A549 treated with dexamethasone at 1 μM for 4 hours (cell line): ENCODE data around the gene GTF3C2. TPM values are rescaled to one million over a fixed set of nuclear protein-coding genes. Genes with fewer than 3 reads are reported as not detected.

Experiments
- total RNA-seq: library from RNA; stranded (reverse); fragments of 200-300 nt; extraction: Qiagen RNA extraction; gene quantifications from 5 replicates; pipeline ENCODE4 v1.2.3, GENCODE V29; 2022

GTF3C2 gene, protein sequence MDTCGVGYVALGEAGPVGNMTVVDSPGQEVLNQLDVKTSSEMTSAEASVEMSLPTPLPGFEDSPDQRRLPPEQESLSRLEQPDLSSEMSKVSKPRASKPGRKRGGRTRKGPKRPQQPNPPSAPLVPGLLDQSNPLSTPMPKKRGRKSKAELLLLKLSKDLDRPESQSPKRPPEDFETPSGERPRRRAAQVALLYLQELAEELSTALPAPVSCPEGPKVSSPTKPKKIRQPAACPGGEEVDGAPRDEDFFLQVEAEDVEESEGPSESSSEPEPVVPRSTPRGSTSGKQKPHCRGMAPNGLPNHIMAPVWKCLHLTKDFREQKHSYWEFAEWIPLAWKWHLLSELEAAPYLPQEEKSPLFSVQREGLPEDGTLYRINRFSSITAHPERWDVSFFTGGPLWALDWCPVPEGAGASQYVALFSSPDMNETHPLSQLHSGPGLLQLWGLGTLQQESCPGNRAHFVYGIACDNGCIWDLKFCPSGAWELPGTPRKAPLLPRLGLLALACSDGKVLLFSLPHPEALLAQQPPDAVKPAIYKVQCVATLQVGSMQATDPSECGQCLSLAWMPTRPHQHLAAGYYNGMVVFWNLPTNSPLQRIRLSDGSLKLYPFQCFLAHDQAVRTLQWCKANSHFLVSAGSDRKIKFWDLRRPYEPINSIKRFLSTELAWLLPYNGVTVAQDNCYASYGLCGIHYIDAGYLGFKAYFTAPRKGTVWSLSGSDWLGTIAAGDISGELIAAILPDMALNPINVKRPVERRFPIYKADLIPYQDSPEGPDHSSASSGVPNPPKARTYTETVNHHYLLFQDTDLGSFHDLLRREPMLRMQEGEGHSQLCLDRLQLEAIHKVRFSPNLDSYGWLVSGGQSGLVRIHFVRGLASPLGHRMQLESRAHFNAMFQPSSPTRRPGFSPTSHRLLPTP
- total RNA-seq = 57.2 to 68.7 TPM (median 63.7 TPM) in 5 replicates

DNA sequence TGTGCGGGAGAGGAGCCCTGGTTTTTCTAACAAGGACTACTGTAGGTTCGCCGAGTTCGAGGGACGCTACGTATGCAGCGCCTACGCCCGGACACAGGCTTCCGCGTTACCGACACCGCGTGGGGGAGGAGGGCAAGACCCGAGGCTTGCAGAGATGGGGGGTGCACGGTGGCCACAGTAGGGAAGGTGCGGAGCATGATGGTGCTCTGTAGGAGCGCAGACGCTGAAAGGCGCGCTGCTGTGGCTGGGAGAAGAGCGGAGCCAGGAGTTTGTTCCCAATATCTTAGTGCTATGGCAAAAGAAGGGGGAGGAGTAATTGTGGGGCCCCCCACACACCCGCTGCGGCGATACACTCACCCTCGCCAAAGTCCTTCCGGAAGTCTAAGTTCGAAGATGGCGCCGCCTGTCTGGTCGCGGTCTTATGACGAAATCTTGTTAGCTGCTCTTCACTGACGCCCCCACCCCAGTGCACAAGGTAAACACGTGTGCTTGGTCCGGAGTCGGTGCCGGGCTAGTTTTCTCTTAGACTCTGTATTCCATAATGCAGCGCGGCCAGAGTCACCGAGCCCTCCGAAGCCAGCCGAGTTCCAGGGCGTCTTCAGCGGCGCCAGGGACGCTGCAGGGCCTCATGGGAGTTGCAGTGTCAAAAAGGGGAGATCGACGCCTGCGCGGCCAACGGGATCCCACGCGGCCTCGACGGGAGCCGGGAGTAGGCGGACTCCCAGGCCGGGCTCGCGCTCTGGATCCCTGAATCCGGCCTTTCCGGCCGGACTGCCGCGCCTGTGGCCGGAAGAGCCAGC, at the start of gene GTF3C2:
Gene GTF3C2, minus strand, starts transcription at position 383 of the 800 bp plus-strand sequence. CDS start 13,210 bp downstream, outside the sequence.

DNA sequence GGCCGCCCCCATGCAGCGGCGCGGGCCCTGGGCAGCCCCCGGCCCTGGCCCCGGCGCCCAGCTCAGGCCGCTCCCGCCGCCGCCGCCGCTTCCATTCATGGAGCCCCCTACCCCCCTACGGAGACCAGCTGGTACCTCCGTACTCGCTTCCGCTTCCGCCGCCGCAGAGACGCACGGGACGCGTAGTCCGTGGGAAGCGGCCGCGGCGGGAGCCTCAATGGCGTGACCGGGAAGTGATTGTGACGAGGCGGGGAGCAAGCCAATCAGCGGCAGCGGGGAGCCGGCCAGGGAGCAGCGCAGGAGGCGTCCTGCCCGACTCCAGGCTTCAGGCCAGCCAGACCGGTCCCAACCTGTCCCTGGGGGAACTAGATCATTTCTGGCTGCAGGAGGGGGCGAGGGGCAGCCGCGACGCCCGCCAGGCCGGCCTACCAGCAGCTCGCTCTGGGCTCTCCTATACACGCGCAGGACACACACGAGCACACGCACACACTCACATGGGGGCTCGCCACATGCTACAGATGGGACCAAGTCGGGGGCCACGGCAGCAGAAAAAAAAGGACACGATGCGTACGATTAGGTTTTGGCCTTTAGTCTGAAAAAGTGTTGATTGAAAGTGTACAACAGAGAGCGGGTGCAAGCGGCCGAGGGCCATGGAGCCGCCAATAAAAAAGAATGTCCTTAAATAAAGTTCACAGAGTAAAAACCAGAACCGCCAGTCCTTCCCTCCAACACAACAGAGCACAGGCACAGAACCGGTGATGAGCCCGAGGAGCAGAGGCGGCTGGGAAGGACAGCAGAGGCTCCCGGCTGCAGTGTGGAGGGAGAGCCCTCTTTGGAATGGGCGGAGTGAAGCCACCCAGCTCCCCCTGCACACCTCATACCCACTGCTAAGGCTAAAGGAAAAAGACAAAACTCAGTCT, 24.3 kb upstream of the GTF3C2 start, which contains the start of gene ZNF513:
Gene ZNF513, minus strand, starts transcription at position 109 of the 920 bp plus-strand sequence. CDS start 208 bp downstream, outside the sequence.

DNA sequence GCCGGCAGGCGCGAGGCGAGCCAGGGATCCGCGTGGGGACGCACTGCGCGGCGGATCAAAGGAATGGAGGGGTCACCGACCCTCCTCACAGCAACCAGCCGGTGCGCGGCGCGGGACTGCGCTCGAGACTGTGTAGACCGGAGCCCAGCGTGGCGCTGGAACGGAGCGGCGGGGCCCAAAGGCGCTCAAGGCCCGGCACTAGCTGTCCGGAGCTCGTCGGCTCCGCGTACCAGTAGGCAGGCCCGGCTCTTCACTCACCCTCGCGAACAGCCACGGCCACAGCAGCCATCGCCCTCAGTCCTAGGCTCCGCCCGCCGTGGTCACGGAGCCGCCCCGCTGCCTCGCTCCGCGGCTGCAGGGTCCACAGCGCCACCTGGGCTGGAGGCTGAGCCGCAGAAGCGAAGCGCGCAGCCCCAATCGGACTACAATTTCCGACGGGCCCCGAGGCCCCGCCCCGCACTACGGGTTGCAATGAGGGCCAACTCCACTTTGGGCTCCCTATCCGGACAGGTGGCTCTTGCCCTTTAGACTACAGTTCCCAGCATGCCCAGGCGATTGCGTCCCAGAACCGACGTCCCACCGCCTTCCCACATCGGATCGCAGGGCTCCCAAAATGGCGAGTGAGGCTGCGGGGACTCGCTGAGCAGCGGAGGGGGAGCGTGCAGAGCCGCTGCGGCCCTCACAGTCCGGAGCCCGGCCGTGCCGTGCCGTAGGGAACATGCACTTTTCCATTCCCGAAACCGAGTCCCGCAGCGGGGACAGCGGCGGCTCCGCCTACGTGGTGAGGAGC, 13.7 kb upstream of the GTF3C2 start, which contains the start of the genes EIF2B4 and SNX17:
Gene EIF2B4, minus strand, starts transcription at position 313 of the 790 bp plus-strand sequence. Its CDS starts 24 bp downstream, at position 289.
Gene SNX17, plus strand, starts transcription at position 591 of the 790 bp plus-strand sequence. Its CDS starts 128 bp downstream, at position 719.

DNA sequence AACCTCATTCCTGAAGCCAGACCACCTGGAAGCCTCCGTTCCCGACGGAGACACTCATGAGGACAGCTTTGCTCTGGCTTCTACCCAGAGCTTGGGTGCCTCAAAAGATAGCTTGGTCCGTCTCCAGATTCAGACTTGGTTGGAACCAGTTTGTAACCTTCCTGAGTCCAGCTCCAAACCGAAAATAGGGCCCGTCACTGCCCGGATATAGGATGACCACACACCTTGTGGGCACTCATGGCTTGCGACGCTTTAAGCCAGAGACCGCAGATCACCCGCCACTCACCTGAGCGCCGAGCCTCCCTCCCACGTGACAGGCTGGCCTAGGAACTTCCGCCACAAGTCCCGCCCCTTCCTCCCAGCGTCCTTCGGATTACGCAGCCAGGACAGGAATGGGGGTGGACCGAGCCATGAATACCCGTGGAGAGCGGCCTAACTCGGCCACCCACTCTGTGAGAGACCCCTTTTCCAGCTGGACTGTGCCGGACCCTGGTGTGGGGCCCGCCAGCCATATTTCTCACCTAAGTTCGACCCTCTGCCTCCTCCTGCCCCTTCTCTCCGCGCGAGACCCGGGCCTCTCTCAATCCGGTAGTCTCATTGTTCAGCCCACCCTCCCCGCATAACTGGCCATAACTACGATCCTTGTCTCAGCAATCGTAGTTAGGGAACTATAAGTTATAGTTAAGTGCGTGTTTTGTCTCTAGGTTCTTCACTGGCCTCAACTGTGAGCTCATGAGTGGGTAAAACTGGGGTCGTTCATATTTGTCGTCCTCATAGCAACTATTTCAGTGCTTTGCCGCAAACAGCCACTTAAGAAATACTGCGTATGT, 33.6 kb downstream of the GTF3C2 start, which contains the start of gene MPV17:
Gene MPV17, minus strand, starts transcription at position 332 of the 830 bp plus-strand sequence. CDS start 580 bp downstream, outside the sequence.

DNA sequence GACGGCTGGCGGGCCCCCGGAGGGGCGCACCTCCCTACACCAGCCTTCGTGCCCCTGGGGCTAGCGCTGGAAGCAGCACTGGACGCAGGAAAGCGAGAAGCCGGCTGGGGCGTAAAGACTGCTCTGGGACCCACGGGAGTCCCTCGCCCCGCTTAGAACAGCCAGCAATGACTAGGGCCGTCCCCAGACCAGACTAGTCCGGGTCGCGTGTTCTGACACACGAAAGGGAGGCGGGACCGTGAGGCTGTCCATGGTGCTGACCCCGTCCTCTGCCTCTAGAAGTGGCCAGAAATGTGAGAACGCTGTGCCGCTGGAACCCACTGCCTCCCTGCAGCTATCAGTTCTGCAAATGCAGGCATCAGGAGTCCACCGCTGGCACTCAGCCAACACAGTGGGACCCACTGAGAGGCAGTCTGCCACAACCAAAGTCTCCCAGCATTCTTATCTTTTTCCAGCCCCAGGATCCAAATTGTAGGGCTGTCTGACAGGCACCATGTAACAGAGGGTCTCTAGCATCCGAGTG, 48.1 kb downstream of the GTF3C2 start, which contains the start of gene UCN:
Gene UCN, minus strand, starts transcription at position 87 of the 523 bp plus-strand sequence. CDS start 550 bp downstream, outside the sequence.

DNA sequence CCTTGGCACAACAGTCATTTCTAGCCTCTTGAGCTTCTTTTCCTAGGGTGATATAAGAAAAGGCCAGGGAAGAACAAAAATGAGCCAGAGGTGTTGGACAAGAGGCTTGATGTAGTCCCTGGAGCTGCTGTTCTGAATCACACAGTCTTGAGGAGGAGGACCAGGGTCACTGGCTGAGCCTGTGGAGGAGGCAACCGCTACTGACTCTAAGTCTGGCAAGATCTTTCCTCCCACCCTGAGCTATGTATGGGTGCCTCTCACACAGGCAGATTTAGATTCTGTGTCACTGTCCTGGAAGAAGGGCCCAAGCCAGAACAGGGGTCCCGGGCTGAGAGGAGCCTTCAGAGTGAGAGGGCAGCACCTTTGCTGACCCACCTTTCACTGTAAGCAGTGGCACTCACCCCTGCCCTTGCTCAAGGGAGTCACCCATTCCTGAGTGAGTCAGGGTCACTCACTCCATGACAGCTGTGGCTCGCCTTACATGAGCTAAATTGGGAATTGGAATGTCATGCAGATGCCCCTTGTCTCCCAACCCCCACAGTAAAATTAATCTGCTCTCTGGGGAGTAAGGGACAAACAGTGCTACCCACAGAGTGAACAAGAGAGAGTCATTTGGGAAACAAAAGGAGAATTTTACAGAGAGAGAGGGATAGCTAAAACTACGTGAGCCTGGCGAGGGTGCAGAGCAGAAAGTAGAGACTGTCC, 74.6 kb downstream of the GTF3C2 start, which contains the start of gene TRIM54:
Gene TRIM54, plus strand, starts transcription at position 575 of the 705 bp plus-strand sequence. CDS start 303 bp downstream, outside the sequence.

Other genes starting within 250 kb of the GTF3C2 start
- gene CGREF1, start 237.6 kb downstream of the GTF3C2 start, total RNA-seq = 7.2 to 8.1 TPM (median 7.8 TPM) in 5 replicates
- gene ABHD1, start 232.9 kb downstream of the GTF3C2 start, total RNA-seq = 0.50 to 1.8 TPM (median 1.5 TPM) in 5 replicates
- 41.9 to 59.1 TPM (median 55.6 TPM) in 5 replicates for gene PREB, start 222.1 kb downstream of the GTF3C2 start, total RNA-seq
- gene PRR30, start 217.4 kb downstream of the GTF3C2 start, total RNA-seq = not detected in 5 replicates
- not detected in 5 replicates for gene TCF23, start 207.8 kb downstream of the GTF3C2 start, total RNA-seq
- gene ATRAID, start 144.7 kb downstream of the GTF3C2 start, total RNA-seq = 203 to 224 TPM (median 205 TPM) in 5 replicates
- 63.3 to 67.2 TPM (median 66.7 TPM) in 5 replicates for gene SLC5A6, start 144.5 kb downstream of the GTF3C2 start, total RNA-seq
- gene CAD, start 139.4 kb downstream of the GTF3C2 start, total RNA-seq = 46.1 to 66.1 TPM (median 64.5 TPM) in 5 replicates
- 1.8 to 3.4 TPM (median 3.3 TPM) in 5 replicates for gene SLC30A3, start 93.7 kb downstream of the GTF3C2 start, total RNA-seq
- gene DNAJC5G, start 81.3 kb downstream of the GTF3C2 start, total RNA-seq = not detected in 5 replicates
- 0.67 to 1.2 TPM (median 0.81 TPM) in 5 replicates for gene TRIM54, start 74.3 kb downstream of the GTF3C2 start, total RNA-seq
- gene UCN, start 48.3 kb downstream of the GTF3C2 start, total RNA-seq = 0.63 to 2.5 TPM (median 1.7 TPM) in 5 replicates
- 76.2 to 97.2 TPM (median 87.4 TPM) in 5 replicates for gene MPV17, start 33.7 kb downstream of the GTF3C2 start, total RNA-seq
- gene EIF2B4, start 13.6 kb upstream of the GTF3C2 start, total RNA-seq = 51.5 to 60.8 TPM (median 57.1 TPM) in 5 replicates
- 124 to 133 TPM (median 128 TPM) in 5 replicates for gene SNX17, start 13.9 kb upstream of the GTF3C2 start, total RNA-seq
- gene ZNF513, start 24.0 kb upstream of the GTF3C2 start, total RNA-seq = 11.5 to 15.4 TPM (median 13.4 TPM) in 5 replicates
- gene PPM1G, start 52.8 kb upstream of the GTF3C2 start, total RNA-seq = 152 to 176 TPM (median 176 TPM) in 5 replicates
- gene NRBP1, start 71.9 kb upstream of the GTF3C2 start, total RNA-seq = 119 to 140 TPM (median 133 TPM) in 5 replicates
- gene KRTCAP3, start 85.6 kb upstream of the GTF3C2 start, total RNA-seq = 0.39 to 0.87 TPM (median 0.45 TPM) in 5 replicates
- 6.0 to 9.0 TPM (median 7.5 TPM) in 5 replicates for gene IFT172, start 133.0 kb upstream of the GTF3C2 start, total RNA-seq
- gene FNDC4, start 138.4 kb upstream of the GTF3C2 start, total RNA-seq = 3.8 to 5.3 TPM (median 4.5 TPM) in 5 replicates
- 0.13 to 0.20 TPM (median 0.13 TPM) in 5 replicates for gene GCKR, start 140.1 kb upstream of the GTF3C2 start, total RNA-seq
- 18.2 to 21.6 TPM (median 19.3 TPM) in 5 replicates for gene ZNF512, start 226.3 kb upstream of the GTF3C2 start, total RNA-seq